ENCODE results near the gene SCN4A. TPM values are rescaled to one million over a fixed set of nuclear protein-coding genes. Genes with fewer than 3 reads are reported as not detected.

Gene SCN4A
- total RNA-seq: under 0.01 TPM in 1 of 2 replicates, not detected in the other

DNA sequence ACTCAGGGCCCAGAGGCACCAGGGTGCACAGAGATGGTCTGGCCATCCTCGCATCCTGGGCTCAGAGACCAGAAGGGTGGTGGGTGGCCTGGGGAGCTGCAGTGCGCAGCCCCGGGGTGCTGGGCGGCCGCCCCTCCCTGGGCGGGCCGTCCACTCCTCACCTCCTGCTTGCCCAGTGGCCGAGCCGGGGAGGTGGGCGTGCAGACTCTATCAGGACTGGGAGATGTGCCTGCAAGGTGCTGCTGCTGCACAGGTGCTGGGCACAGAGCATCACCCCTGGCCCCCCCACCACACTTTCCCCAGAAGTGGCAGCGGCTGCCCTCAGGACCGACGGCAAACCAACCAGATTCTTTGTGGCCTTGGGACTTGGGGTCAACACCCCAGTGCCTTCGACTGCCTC, at the start of gene SCN4A:
SCN4A (minus strand) TSS at position 123 of the 400 bp plus-strand sequence; CDS start at position 46, 77 bp downstream.

DNA sequence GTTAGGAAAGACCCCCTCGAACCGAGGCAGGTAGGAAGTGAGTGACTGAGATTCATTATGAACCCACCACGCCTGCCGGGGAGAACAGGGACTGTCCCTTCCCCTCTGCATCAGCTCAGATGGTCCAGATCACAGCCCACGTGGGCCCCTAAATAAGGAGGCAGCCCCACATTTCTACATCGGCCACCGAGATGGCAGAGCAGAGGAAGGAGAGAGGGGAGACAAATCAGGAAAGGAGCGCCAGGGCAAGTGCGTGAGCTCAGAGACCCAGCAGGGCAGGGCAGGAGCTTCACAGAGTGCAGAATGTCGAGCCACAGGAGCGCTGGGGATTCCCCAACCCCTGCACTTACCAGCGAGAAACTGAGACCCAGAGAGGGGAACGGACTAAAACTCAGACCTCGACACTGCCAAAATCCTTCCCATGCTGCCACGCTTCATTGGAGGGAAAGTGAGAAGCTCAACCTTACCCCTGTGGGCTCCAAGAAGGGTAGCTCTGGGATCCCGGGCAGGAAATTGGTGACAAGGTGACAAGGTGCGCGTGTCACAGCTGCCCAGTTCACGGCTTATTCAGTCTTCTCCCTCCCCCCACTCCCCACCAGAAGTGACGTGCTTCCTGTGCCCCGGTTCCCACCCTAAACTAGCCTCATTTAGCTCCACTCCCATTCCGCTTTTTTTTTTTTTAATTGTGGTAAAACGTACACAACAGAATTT, 47.5 kb upstream of the SCN4A start, which contains the start of gene ICAM2:
ICAM2 (minus strand) TSS at position 578 of the 711 bp plus-strand sequence. CDS start 13,942 bp downstream, outside the sequence.

DNA sequence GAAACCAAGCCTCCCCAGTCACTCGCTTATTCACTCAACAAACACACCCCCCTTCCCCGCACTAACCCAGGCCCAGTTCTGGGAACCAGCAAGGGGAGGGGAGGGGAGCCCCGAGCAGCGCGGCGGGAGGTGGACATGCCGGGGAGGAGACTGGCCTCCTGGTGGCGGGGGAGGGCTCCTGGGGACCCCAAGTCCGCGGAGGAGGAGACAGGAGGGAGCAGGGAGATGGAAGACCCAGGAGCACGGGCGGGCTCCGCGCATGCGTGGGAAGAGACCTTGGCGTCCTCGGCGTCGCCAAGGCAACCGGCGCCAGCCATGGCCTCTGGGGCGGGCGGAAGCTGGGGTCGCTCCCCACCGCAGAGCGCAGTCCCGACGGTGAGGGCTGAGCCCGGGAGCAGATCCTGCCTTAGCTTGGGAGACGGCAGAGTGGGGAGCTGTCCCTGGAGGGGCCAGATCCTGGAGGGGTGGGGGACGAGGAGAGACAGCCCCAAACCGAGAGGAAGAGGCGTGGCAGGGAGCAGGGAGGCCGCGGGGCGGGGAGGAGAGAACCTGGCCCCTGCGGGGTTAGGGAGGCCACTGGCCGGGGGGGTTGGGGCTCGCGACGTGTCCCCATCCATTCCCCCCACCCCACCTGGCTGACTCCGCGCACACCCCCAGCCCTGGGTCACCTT, 25.5 kb upstream of the SCN4A start, which contains the start of gene PRR29:
PRR29 (plus strand) TSS at position 302 of the 671 bp plus-strand sequence; CDS start at position 316, 14 bp downstream.

DNA sequence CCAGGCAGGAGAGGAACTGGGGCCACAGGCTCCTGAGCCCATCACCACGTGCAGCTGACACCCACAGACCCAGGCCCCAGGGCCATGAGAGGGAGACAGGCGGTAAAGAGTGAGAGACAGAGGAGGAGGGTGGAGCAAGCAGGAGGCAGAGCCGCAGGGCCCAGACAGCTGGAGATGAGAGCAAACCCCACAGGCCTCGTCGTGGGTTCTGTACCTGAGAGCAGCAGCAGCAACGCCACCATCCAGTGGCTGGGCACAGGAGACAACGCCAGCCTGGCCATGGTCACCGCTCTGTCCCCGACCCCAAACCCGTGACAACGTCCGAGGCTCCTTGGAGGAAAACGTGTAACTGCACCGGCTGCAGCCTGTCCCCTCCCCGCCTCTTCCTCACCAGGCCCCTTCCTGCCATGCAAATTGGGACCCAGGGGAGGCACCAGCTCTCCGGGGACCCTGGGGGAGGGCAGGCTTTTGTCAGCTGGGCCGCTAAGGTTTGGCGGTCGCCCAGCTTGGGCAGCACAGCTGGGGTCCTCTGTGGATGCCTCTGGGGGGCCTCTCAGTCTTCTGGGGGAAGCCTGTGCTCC, 40.6 kb downstream of the SCN4A start, which contains the start of gene CD79B:
CD79B (minus strand) TSS at position 351 of the 581 bp plus-strand sequence; CDS start at position 281, 70 bp downstream.

DNA sequence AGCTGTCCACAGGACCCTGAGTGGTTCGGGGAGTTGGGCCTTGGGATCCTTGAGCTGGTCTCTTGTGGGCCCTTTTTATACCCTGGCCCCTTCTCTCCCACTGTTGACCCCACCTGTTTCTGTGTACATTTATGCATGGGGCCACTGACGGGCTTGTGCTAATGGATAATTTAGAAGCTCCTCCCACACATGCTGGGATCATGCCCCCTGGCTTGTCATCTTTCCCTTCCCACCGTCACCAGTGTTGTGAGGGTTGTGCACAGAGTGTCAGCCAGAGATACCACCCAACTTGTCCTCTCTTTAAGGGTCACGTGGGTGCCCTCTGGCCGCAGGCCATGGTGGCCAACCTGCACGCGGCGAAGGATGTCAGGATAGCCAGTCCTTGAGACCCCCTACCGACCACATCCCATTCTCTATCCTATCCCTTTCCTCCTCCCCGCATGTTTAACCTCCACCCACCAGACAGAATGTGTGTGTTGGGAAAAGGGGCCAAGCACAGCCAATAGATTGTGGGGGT, 53.9 kb downstream of the SCN4A start, which contains the start of gene GH1:
GH1 (minus strand) TSS at position 51 of the 517 bp plus-strand sequence. CDS start 63 bp downstream, outside the sequence.

DNA sequence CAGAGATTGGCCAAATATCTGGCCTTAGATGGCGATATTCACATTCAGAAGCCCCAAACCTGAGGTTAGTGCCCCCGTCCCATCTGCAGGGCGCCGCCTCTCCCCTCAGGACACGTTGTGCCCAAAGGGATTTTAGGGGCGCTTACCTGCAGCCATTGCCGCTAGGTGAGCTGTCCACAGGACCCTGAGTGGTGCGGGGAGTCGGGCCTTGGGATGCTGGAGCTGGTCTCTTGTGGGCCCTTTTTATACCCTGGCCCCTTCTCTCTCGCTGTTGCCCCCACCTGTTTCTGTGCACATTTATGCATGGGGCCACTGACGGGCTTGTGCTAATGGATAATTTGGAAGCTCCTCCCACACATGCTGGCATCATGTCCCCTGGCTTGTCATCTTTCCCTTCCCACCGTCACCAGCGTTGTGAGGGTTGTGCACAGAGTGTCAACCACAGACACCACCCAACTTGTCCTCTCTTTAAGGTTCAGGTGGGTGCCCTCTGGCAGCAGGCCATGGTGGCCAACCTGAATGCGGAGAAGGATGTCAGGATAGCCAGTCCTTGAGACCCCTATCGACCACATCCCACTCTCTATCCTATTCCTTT, 61.6 kb downstream of the SCN4A start, which contains the start of gene CSHL1:
CSHL1 (minus strand) TSS at position 218 of the 595 bp plus-strand sequence; CDS start at position 156, 62 bp downstream.

DNA sequence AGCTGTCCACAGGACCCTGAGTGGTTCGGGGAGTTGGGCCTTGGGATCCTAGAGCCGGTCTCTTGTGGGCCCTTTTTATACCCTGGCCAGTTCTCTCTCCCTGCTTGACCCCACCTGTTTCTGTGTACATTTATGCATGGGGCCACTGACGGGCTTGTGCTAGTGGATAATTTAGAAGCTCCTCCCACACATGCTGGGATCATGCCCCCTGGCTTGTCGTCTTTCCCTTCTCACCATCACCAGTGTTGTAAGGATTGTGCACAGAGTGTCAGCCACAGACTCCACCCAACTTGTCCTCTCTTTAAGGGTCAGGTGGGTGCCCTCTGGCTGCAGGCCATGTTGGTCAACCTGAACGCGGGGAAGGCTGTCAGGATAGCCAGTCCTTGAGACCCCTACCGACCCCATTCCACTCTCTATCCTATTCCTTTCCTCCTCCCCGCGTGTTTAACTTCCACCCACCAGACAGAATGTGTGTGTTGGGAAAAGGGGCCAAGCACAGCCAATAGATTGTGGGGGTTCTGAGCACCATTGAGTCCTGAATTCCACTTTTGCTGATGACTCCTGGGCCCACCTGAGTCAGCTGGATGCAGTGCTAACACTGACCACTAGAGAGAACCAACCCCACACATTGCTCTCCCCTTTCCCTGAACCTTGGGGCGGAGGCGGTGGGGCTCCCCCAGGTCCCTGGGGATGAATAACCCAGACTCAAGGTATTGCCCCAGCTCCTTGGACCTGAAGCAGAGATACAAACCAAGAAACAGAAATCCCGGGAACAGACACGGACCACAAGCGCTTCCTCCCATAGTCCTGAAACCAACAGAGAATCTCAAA, 76.0 kb downstream of the SCN4A start, which contains the start of gene CSH1:
CSH1 (minus strand) TSS at position 51 of the 831 bp plus-strand sequence. CDS start 63 bp downstream, outside the sequence.

Other genes starting within 250 kb of the SCN4A start
- gene STRADA, start 231.1 kb downstream of the SCN4A start, total RNA-seq: 13.9 and 16.5 TPM in 2 replicates
- 55.9 and 79.0 TPM in 2 replicates for gene CCDC47, start 199.3 kb downstream of the SCN4A start, total RNA-seq
- 45.1 and 62.3 TPM in 2 replicates for gene DDX42, start 198.7 kb downstream of the SCN4A start, total RNA-seq
- gene PSMC5, start 145.5 kb downstream of the SCN4A start, total RNA-seq: 58.3 and 69.9 TPM in 2 replicates
- gene FTSJ3, start 145.3 kb downstream of the SCN4A start, total RNA-seq: 51.3 and 54.5 TPM in 2 replicates
- gene SMARCD2, start 130.2 kb downstream of the SCN4A start, total RNA-seq: 78.7 and 93.3 TPM in 2 replicates
- not detected in 2 replicates for gene CSH2, start 99.2 kb downstream of the SCN4A start, total RNA-seq
- gene GH2, start 91.0 kb downstream of the SCN4A start, total RNA-seq: not detected in 2 replicates
- gene CSH1, start 76.3 kb downstream of the SCN4A start, total RNA-seq: not detected in 2 replicates
- gene CSHL1, start 61.7 kb downstream of the SCN4A start, total RNA-seq: not detected in 2 replicates
- gene GH1, start 54.1 kb downstream of the SCN4A start, total RNA-seq: not detected in 2 replicates
- 0.18 and 0.43 TPM in 2 replicates for gene CD79B, start 40.6 kb downstream of the SCN4A start, total RNA-seq
- gene PRR29, start 25.4 kb upstream of the SCN4A start, total RNA-seq: 0.28 and 0.57 TPM in 2 replicates
- 1.4 and 3.1 TPM in 2 replicates for gene ICAM2, start 47.7 kb upstream of the SCN4A start, total RNA-seq
- gene ERN1, start 157.2 kb upstream of the SCN4A start, total RNA-seq: 10.0 and 10.9 TPM in 2 replicates

All from smooth muscle cell of bladder (primary cell).